Measurements from ENCODE around the gene KIAA1210. TPM values are rescaled to one million over a fixed set of nuclear protein-coding genes. Genes with fewer than 3 reads are reported as not detected.

The KIAA1210 gene
- polyA plus RNA-seq, 2 donors = under 0.01 TPM; not detected in 1

- 91 to 92% methylated on average over 15 to 19 of the region's 19 CpGs for WGBS, 2 donors
- Histone ChIP-seq H3K4me3 (ENCODE audit: low read depth in 1 of 2, low read length in 2 of 2) (no peak overlapping the region), H3K27ac (ENCODE audit: low read depth in 2 of 2, low read length in 1 of 2) (no peak overlapping the region), H3K36me3 (ENCODE audit: control insufficient read depth in 2 of 2, insufficient read depth in 2 of 2, low read length in 1 of 2) (no peaks in the 10 kb centered on the region), H3K9me3 (ENCODE audit: control insufficient read depth in 2 of 2, insufficient read depth in 1 of 2, low read depth in 1 of 2, low read length in 1 of 2) (peaks cover 0 to 2% of the 10 kb centered on the region in 2 donors), H3K4me1 (ENCODE audit: control insufficient read depth in 2 of 2, insufficient read depth in 2 of 2, low read length in 1 of 2) (no peaks in the 10 kb centered on the region), H3K27me3 (ENCODE audit: control insufficient read depth in 1 of 2, insufficient read depth in 2 of 2, low read length in 2 of 2) (peaks cover 0 to 11% of the 10 kb centered on the region in 2 donors)
These were observed 53.7 kb downstream of the KIAA1210 start for GRCh38 chrX:119073911-119074310.

GRCh38 chrX:119073200-119073905 lies 54.3 kb downstream of the KIAA1210 start:
- no peaks in the 10 kb centered on the region for H3K4me1 ChIP-seq (ENCODE audit: control insufficient read depth in 2 of 2, insufficient read depth in 2 of 2, low read length in 1 of 2)
- 95 to 96% methylated on average over 35 to 43 of the region's 43 CpGs for WGBS, 2 donors
- peaks cover 0 to 2% of the 10 kb centered on the region in 2 donors for H3K9me3 ChIP-seq (ENCODE audit: control insufficient read depth in 2 of 2, insufficient read depth in 1 of 2, low read depth in 1 of 2, low read length in 1 of 2)
- H3K4me3 ChIP-seq (ENCODE audit: low read depth in 1 of 2, low read length in 2 of 2) = no peak overlapping the region
- H3K36me3 ChIP-seq (ENCODE audit: control insufficient read depth in 2 of 2, insufficient read depth in 2 of 2, low read length in 1 of 2) = no peaks in the 10 kb centered on the region
- H3K27ac ChIP-seq (ENCODE audit: low read depth in 2 of 2, low read length in 1 of 2) = no peak overlapping the region
- peaks cover 0 to 11% of the 10 kb centered on the region in 2 donors for H3K27me3 ChIP-seq (ENCODE audit: control insufficient read depth in 1 of 2, insufficient read depth in 2 of 2, low read length in 2 of 2)

- H3K4me3 ChIP-seq (ENCODE audit: low read depth in 1 of 2, low read length in 2 of 2) = no peak within 1 kb of the TSS
- H3K4me1 ChIP-seq (ENCODE audit: control insufficient read depth in 2 of 2, insufficient read depth in 2 of 2, low read length in 1 of 2) = no peaks in the 10 kb centered on the region
- no peak within 1 kb of the TSS for H3K27ac ChIP-seq (ENCODE audit: low read depth in 2 of 2, low read length in 1 of 2)
- 89 to 94% methylated on average over 6 of the region's 6 CpGs for WGBS, 2 donors
- no peaks in the 10 kb centered on the region for H3K9me3 ChIP-seq (ENCODE audit: control insufficient read depth in 2 of 2, insufficient read depth in 1 of 2, low read depth in 1 of 2, low read length in 1 of 2)
- peaks cover 0 to 11% of the 10 kb centered on the region in 2 donors for H3K27me3 ChIP-seq (ENCODE audit: control insufficient read depth in 1 of 2, insufficient read depth in 2 of 2, low read length in 2 of 2)
- no peaks in the 10 kb centered on the region for H3K36me3 ChIP-seq (ENCODE audit: control insufficient read depth in 2 of 2, insufficient read depth in 2 of 2, low read length in 1 of 2)
These were observed 54.9 kb downstream of the KIAA1210 start, which contains the start of gene CT47C1 for GRCh38 chrX:119072744-119073143. TSS of gene CT47C1 (plus strand) at chrX:119072993. CDS start at chrX:119073226, 233 bp downstream.

GRCh38 chrX:119071381-119071780 lies 56.2 kb downstream of the KIAA1210 start:
- H3K9me3 ChIP-seq (ENCODE audit: control insufficient read depth in 2 of 2, insufficient read depth in 1 of 2, low read depth in 1 of 2, low read length in 1 of 2) = no peaks in the 10 kb centered on the region
- H3K27ac ChIP-seq (ENCODE audit: low read depth in 2 of 2, low read length in 1 of 2) = no peak overlapping the region
- peaks cover 0 to 11% of the 10 kb centered on the region in 2 donors for H3K27me3 ChIP-seq (ENCODE audit: control insufficient read depth in 1 of 2, insufficient read depth in 2 of 2, low read length in 2 of 2)
- H3K4me3 ChIP-seq (ENCODE audit: low read depth in 1 of 2, low read length in 2 of 2) = no peak overlapping the region
- H3K36me3 ChIP-seq (ENCODE audit: control insufficient read depth in 2 of 2, insufficient read depth in 2 of 2, low read length in 1 of 2) = no peaks in the 10 kb centered on the region
- no peaks in the 10 kb centered on the region for H3K4me1 ChIP-seq (ENCODE audit: control insufficient read depth in 2 of 2, insufficient read depth in 2 of 2, low read length in 1 of 2)
- 50 to 71% methylated on average over 2 of the region's 2 CpGs for WGBS, 2 donors

DNA sequence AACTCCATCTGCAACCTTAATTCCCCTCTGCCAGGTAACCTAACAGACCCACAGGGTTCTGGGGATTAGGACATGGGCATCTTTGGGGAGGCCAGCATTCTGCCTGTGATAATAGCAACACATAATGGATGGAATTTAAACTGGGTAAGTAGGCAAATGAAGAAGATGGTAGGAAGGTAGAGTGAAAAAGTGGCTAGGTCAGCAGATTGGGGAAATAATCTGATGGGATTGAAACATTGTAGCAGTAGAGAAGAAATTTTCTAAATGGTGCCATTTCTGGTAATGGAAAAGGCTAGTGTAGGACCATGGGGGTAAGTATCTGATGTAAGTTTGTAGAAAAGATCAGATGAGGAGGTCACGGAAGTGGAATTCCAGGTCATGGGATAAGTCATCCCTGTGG lies 57.9 kb downstream of the KIAA1210 start:
- WGBS, 2 donors = 92 to 96% methylated on average over 1 of the region's 1 CpG
- no peaks in the 10 kb centered on the region for H3K4me1 ChIP-seq (ENCODE audit: control insufficient read depth in 2 of 2, insufficient read depth in 2 of 2, low read length in 1 of 2)
- no peak overlapping the region for H3K4me3 ChIP-seq (ENCODE audit: low read depth in 1 of 2, low read length in 2 of 2)
- H3K36me3 ChIP-seq (ENCODE audit: control insufficient read depth in 2 of 2, insufficient read depth in 2 of 2, low read length in 1 of 2) = no peaks in the 10 kb centered on the region
- peaks cover 0 to 10% of the 10 kb centered on the region in 2 donors for H3K27me3 ChIP-seq (ENCODE audit: control insufficient read depth in 1 of 2, insufficient read depth in 2 of 2, low read length in 2 of 2)
- H3K27ac ChIP-seq (ENCODE audit: low read depth in 2 of 2, low read length in 1 of 2) = no peak overlapping the region
- no peaks in the 10 kb centered on the region for H3K9me3 ChIP-seq (ENCODE audit: control insufficient read depth in 2 of 2, insufficient read depth in 1 of 2, low read depth in 1 of 2, low read length in 1 of 2)

DNA sequence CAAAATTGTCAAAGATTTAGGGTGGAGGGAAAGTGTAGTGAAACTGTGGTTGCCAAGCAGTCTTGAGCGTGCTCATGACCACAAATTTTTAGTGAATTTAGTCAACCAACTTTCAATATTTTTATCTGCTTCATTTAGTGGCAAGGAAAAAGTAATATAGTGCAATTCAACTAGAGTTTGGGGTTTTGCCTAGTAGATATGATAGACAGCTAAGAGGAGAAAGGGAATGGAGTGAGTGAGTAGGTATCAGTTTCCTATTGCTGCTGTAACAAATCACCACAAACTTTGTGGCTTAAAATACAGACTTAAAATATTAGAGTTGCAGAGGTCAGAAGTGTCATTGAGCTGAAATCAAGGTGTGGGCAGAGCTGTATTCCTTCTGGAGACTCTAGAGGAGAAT lies 58.5 kb downstream of the KIAA1210 start:
- Histone ChIP-seq H3K27me3 (ENCODE audit: control insufficient read depth in 1 of 2, insufficient read depth in 2 of 2, low read length in 2 of 2) (peaks cover 0 to 9% of the 10 kb centered on the region in 2 donors), H3K4me1 (ENCODE audit: control insufficient read depth in 2 of 2, insufficient read depth in 2 of 2, low read length in 1 of 2) (no peaks in the 10 kb centered on the region), H3K36me3 (ENCODE audit: control insufficient read depth in 2 of 2, insufficient read depth in 2 of 2, low read length in 1 of 2) (no peaks in the 10 kb centered on the region), H3K27ac (ENCODE audit: low read depth in 2 of 2, low read length in 1 of 2) (no peak overlapping the region), H3K4me3 (ENCODE audit: low read depth in 1 of 2, low read length in 2 of 2) (no peak overlapping the region), H3K9me3 (ENCODE audit: control insufficient read depth in 2 of 2, insufficient read depth in 1 of 2, low read depth in 1 of 2, low read length in 1 of 2) (no peaks in the 10 kb centered on the region)
- WGBS, 2 donors = 76 to 80% methylated on average over 1 of the region's 1 CpG

DNA sequence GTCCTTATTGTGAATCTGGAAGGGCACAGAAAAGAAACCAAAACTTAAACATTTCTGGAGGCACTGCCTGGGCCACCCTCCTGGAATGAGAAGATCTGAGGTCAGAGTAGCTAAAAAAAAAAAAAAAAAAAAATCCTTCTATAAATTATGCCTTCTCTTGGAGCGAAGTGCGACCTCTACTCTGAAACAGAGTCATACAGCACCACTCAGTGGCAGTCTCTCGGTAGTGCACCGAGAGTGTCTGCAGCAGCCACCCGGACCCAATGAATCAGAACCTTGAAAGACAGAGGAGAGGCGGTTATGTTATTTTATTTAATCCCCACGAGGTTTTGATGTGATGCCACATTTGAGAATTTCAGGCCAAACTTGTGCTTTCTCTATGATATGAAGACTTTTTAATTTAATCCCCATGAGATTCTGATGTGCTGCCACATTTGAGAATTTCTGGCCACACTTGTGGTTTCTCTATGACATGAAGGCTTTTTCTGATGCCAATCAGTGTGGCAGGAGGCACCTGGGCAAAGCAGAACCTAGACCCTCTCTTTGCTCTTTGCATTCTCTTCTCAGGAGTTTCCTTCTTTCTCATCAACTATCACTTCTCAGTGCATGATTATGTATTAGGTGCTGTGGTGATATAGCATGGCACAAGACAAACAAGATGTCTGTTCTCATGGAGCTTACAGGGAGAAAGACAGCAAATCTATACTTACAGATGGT lies 60.4 kb downstream of the KIAA1210 start:
- no peak overlapping the region for H3K4me3 ChIP-seq (ENCODE audit: low read depth in 1 of 2, low read length in 2 of 2)
- no peaks in the 10 kb centered on the region for H3K9me3 ChIP-seq (ENCODE audit: control insufficient read depth in 2 of 2, insufficient read depth in 1 of 2, low read depth in 1 of 2, low read length in 1 of 2)
- no peak overlapping the region for H3K27ac ChIP-seq (ENCODE audit: low read depth in 2 of 2, low read length in 1 of 2)
- peaks cover 0 to 9% of the 10 kb centered on the region in 2 donors for H3K27me3 ChIP-seq (ENCODE audit: control insufficient read depth in 1 of 2, insufficient read depth in 2 of 2, low read length in 2 of 2)
- H3K36me3 ChIP-seq (ENCODE audit: control insufficient read depth in 2 of 2, insufficient read depth in 2 of 2, low read length in 1 of 2) = no peaks in the 10 kb centered on the region
- WGBS, 2 donors = 3 to 5% methylated on average over 7 of the region's 7 CpGs
- H3K4me1 ChIP-seq (ENCODE audit: control insufficient read depth in 2 of 2, insufficient read depth in 2 of 2, low read length in 1 of 2) = no peaks in the 10 kb centered on the region

- H3K9me3 ChIP-seq (ENCODE audit: control insufficient read depth in 2 of 2, insufficient read depth in 1 of 2, low read depth in 1 of 2, low read length in 1 of 2) = no peaks in the 10 kb centered on the region
- H3K36me3 ChIP-seq (ENCODE audit: control insufficient read depth in 2 of 2, insufficient read depth in 2 of 2, low read length in 1 of 2) = no peaks in the 10 kb centered on the region
- no peaks in the 10 kb centered on the region for H3K27me3 ChIP-seq (ENCODE audit: control insufficient read depth in 1 of 2, insufficient read depth in 2 of 2, low read length in 2 of 2)
- 86 to 94% methylated on average over 7 of the region's 7 CpGs for WGBS, 2 donors
- H3K4me1 ChIP-seq (ENCODE audit: control insufficient read depth in 2 of 2, insufficient read depth in 2 of 2, low read length in 1 of 2) = no peaks in the 10 kb centered on the region
- no peak overlapping the region for H3K4me3 ChIP-seq (ENCODE audit: low read depth in 1 of 2, low read length in 2 of 2)
- no peak overlapping the region for H3K27ac ChIP-seq (ENCODE audit: low read depth in 2 of 2, low read length in 1 of 2)
These were observed 64.2 kb downstream of the KIAA1210 start for GRCh38 chrX:119063428-119063827.

- WGBS, 2 donors = 57 to 64% methylated on average over 6 of the region's 6 CpGs
- Histone ChIP-seq H3K4me3 (ENCODE audit: low read depth in 1 of 2, low read length in 2 of 2) (no peak overlapping the region), H3K9me3 (ENCODE audit: control insufficient read depth in 2 of 2, insufficient read depth in 1 of 2, low read depth in 1 of 2, low read length in 1 of 2) (no peaks in the 10 kb centered on the region), H3K36me3 (ENCODE audit: control insufficient read depth in 2 of 2, insufficient read depth in 2 of 2, low read length in 1 of 2) (no peaks in the 10 kb centered on the region), H3K4me1 (ENCODE audit: control insufficient read depth in 2 of 2, insufficient read depth in 2 of 2, low read length in 1 of 2) (no peaks in the 10 kb centered on the region), H3K27me3 (ENCODE audit: control insufficient read depth in 1 of 2, insufficient read depth in 2 of 2, low read length in 2 of 2) (no peaks in the 10 kb centered on the region), H3K27ac (ENCODE audit: low read depth in 2 of 2, low read length in 1 of 2) (no peak overlapping the region)
These were observed 64.8 kb downstream of the KIAA1210 start for GRCh38 chrX:119062750-119063374.
